Large intestine (tissue), 3 donors: ENCODE measurements around the gene NCLN. TPM values are rescaled to one million over a fixed set of nuclear protein-coding genes. Genes with fewer than 3 reads are reported as not detected.

Experiments used
- DNase-seq, 2 donors: peaks; one replicate each; pipeline versions ENCODE4 v3.0.0 to v3.0.0-alpha.2; 2013
- H3K27ac ChIP-seq: one replicate; pipeline ENCODE4 v1.5.1; 2013; ENCODE audit warnings: low read length
- H3K27me3 ChIP-seq: 2 replicates; pipeline ENCODE4 v1.6.1; 2013; ENCODE audit warnings: low read length; ENCODE audit not compliant: control insufficient read depth, insufficient read depth
- H3K36me3 ChIP-seq: 2 replicates; pipeline ENCODE4 v1.6.1; 2013; ENCODE audit warnings: low read length; ENCODE audit not compliant: control insufficient read depth, insufficient read depth
- H3K4me1 ChIP-seq: one replicate; pipeline ENCODE4 v1.6.1; 2013; ENCODE audit warnings: low read length; ENCODE audit not compliant: control insufficient read depth, insufficient read depth
- H3K4me3 ChIP-seq: one replicate; pipeline ENCODE4 v1.5.1; 2013; ENCODE audit warnings: low read length
- H3K9me3 ChIP-seq: one replicate; pipeline ENCODE4 v1.6.1; 2013; ENCODE audit warnings: mild to moderate bottlenecking, low read depth, low read length, moderate library complexity; ENCODE audit not compliant: control insufficient read depth
- whole genome bisulfite sequencing: methylation state at CpG from one replicate; pipeline ENCODE4 v1.1.5; 2013; ENCODE audit warnings: low lambda C conversion rate; ENCODE audit not compliant: insufficient coverage; 5-methylcytosine and 5-hydroxymethylcytosine counted together
- polyA plus RNA-seq: library from polyadenylated mRNA; unstranded; fragments of 120-200 nt; gene quantifications from one replicate; pipeline ENCODE4 v1.2.1, GENCODE V29; 2013

The NCLN gene
- polyA plus RNA-seq, 1 donor, result 36.3 TPM

GRCh38 chr19:3145909-3146676, 39.6 kb upstream of the NCLN start:
- H3K4me1 ChIP-seq, result no peaks in the 10 kb centered on the region

GRCh38 chr19:3146677-3147100, 39.0 kb upstream of the NCLN start:
- no peak overlapping the region for H3K4me3 ChIP-seq
- DNase-seq, result no peak
- no peak overlapping the region for H3K27ac ChIP-seq
- H3K27me3 ChIP-seq, result peaks cover 13% of the 10 kb centered on the region
- H3K9me3 ChIP-seq, result peaks cover 6% of the 10 kb centered on the region
- WGBS, result no CpG with 5 or more reads among the region's 5 CpGs
- no peaks in the 10 kb centered on the region for H3K36me3 ChIP-seq
- H3K4me1 ChIP-seq, result no peaks in the 10 kb centered on the region

More at GRCh38 chr19:3145909-3146676, 39.6 kb upstream of the NCLN start:
- Histone ChIP-seq H3K4me3 (no peak overlapping the region), H3K36me3 (no peaks in the 10 kb centered on the region), H3K27me3 (peaks cover 13% of the 10 kb centered on the region), H3K27ac (no peak overlapping the region), H3K9me3 (peaks cover 6% of the 10 kb centered on the region)
- 20% methylated on average over 1 of the region's 20 CpGs for WGBS
- no peak for DNase-seq

GRCh38 chr19:3148503-3148902, 37.2 kb upstream of the NCLN start:
- peaks cover 3% of the 10 kb centered on the region for H3K9me3 ChIP-seq
- WGBS, result no CpG with 5 or more reads among the region's 20 CpGs
- no peaks in the 10 kb centered on the region for H3K36me3 ChIP-seq
- no peak for DNase-seq
- no peak overlapping the region for H3K27ac ChIP-seq
- no peaks in the 10 kb centered on the region for H3K4me1 ChIP-seq
- no peak overlapping the region for H3K4me3 ChIP-seq
- peaks cover 13% of the 10 kb centered on the region for H3K27me3 ChIP-seq

- H3K4me3 ChIP-seq, result no peak overlapping the region
- peaks cover 3% of the 10 kb centered on the region for H3K9me3 ChIP-seq
- H3K36me3 ChIP-seq, result no peaks in the 10 kb centered on the region
- H3K4me1 ChIP-seq, result no peaks in the 10 kb centered on the region
- WGBS, result no CpG with 5 or more reads among the region's 6 CpGs
- DNase-seq, result no peak
- H3K27ac ChIP-seq, result no peak overlapping the region
- H3K27me3 ChIP-seq, result peaks cover 13% of the 10 kb centered on the region
Measured at GRCh38 chr19:3149089-3149488, 36.6 kb upstream of the NCLN start.

- H3K4me1 ChIP-seq, result no peaks in the 10 kb centered on the region
- H3K27ac ChIP-seq, result no peak overlapping the region
- WGBS, result no CpG with 5 or more reads among the region's 35 CpGs
- no peak overlapping the region for H3K4me3 ChIP-seq
- peaks cover 3% of the 10 kb centered on the region for H3K9me3 ChIP-seq
- peaks cover 13% of the 10 kb centered on the region for H3K27me3 ChIP-seq
- DNase-seq, result no peak
- H3K36me3 ChIP-seq, result no peaks in the 10 kb centered on the region
Measured at GRCh38 chr19:3149526-3150505, 35.9 kb upstream of the NCLN start.

- Histone ChIP-seq H3K9me3 (peaks cover 3% of the 10 kb centered on the region), H3K27me3 (peaks cover 13% of the 10 kb centered on the region), H3K36me3 (no peaks in the 10 kb centered on the region), H3K4me3 (no peak overlapping the region), H3K4me1 (no peaks in the 10 kb centered on the region), H3K27ac (no peak overlapping the region)
- no CpG with 5 or more reads among the region's 5 CpGs for WGBS
- DNase-seq, result no peak
Measured at GRCh38 chr19:3150739-3151329, 34.9 kb upstream of the NCLN start.

GRCh38 chr19:3151563-3152418, 33.9 kb upstream of the NCLN start:
- no peak overlapping the region for H3K4me3 ChIP-seq
- no peaks in the 10 kb centered on the region for H3K9me3 ChIP-seq
- no peaks in the 10 kb centered on the region for H3K4me1 ChIP-seq
- H3K27ac ChIP-seq, result no peak overlapping the region
- peaks cover 13% of the 10 kb centered on the region for H3K27me3 ChIP-seq
- 39% methylated on average over 2 of the region's 14 CpGs for WGBS
- no peaks in the 10 kb centered on the region for H3K36me3 ChIP-seq
- DNase-seq, result no peak

- H3K4me1 ChIP-seq, result no peaks in the 10 kb centered on the region
- H3K4me3 ChIP-seq, result no peak overlapping the region
- no peaks in the 10 kb centered on the region for H3K36me3 ChIP-seq
- H3K27me3 ChIP-seq, result peaks cover 13% of the 10 kb centered on the region
- no CpG with 5 or more reads among the region's 3 CpGs for WGBS
- no peaks in the 10 kb centered on the region for H3K9me3 ChIP-seq
- no peak for DNase-seq
- H3K27ac ChIP-seq, result no peak overlapping the region
Measured at GRCh38 chr19:3152419-3152780, 33.3 kb upstream of the NCLN start.

GRCh38 chr19:3153286-3154230, 32.2 kb upstream of the NCLN start:
- H3K9me3 ChIP-seq, result no peaks in the 10 kb centered on the region
- no peaks in the 10 kb centered on the region for H3K4me1 ChIP-seq
- H3K4me3 ChIP-seq, result no peak overlapping the region
- DNase-seq, result no peak
- H3K27me3 ChIP-seq, result peaks cover 13% of the 10 kb centered on the region
- no peaks in the 10 kb centered on the region for H3K36me3 ChIP-seq
- 95% methylated on average over 2 of the region's 3 CpGs for WGBS
- no peak overlapping the region for H3K27ac ChIP-seq
